Mammary epithelial cell (primary cell): ENCODE measurements around the gene TRIO.

Experiments used
- EZH2 ChIP-seq: IDR thresholded peaks from 2 replicates; pipeline ENCODE4 v1.6.1; 2012; ENCODE audit warnings: low read length, inconsistent platforms, borderline replicate concordance
- TF ChIP-seq, protein P1 (sequence below), 2 donors: IDR thresholded peaks in 1 of 2; conservative IDR thresholded peaks in 1 of 2; 2 replicates each; pipeline ENCODE4 v1.5.1; 2011 to 2012; ENCODE audit warnings: inconsistent platforms in 2 of 2, low read length in 2 of 2, mild to moderate bottlenecking in 2 of 2, control low read depth in 1 of 2, low read depth in 1 of 2; ENCODE audit not compliant: insufficient read depth in 1 of 2; ENCODE audit errors: extremely low read depth in 1 of 2

DNA sequence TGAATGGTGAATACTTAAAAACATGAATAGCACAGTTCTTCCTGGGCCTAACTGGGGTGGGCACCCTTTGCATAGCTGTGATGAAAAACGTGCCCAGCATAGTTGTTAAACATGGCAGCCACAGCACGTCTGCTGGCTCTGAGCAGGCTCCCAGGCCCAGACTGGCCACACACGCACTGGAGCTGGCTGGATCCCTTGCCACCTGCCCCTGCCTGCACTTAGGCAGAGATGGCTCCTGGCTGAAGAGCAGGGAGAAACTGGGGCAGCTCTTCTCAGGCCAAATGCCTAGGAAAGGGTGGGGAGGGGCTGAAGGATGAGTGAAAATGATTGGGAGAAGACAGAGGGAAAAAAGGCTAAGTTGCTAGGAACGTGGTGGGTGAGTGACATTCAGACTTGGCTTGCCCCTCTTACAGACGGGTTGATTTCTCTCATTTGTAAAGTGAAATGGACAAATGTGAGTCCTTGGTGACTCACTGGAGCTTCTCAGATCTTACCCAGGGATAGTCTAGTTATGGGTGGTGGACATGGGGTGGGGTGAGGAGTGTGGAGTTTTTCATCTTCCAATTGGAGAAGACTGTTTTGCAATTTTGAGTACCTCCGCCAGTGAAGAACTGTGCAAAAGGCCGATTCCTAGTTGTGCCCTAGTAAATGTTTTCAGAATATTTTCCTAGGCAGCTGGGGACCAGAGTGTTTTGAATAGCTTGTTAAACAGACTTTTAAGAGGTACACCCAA lies 42.4 kb downstream of the TRIO start:
- TF ChIP-seq, protein P1, sequence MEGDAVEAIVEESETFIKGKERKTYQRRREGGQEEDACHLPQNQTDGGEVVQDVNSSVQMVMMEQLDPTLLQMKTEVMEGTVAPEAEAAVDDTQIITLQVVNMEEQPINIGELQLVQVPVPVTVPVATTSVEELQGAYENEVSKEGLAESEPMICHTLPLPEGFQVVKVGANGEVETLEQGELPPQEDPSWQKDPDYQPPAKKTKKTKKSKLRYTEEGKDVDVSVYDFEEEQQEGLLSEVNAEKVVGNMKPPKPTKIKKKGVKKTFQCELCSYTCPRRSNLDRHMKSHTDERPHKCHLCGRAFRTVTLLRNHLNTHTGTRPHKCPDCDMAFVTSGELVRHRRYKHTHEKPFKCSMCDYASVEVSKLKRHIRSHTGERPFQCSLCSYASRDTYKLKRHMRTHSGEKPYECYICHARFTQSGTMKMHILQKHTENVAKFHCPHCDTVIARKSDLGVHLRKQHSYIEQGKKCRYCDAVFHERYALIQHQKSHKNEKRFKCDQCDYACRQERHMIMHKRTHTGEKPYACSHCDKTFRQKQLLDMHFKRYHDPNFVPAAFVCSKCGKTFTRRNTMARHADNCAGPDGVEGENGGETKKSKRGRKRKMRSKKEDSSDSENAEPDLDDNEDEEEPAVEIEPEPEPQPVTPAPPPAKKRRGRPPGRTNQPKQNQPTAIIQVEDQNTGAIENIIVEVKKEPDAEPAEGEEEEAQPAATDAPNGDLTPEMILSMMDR (conservative IDR thresholded peaks at IDR 0.05 in 1 of 2, IDR thresholded peaks at IDR 0.05 in 1 of 2; ENCODE audit: extremely low read depth in 1 of 2, insufficient read depth in 1 of 2, low read depth in 1 of 2, low read length in 2 of 2) = no peak
- no peak for TF ChIP-seq EZH2
